T47D (cell line): ENCODE measurements around the gene IER2.
"Not testable (repeated sequence)": the region's sequence is repeated elsewhere in the genome, so short reads cannot be mapped to it uniquely, and the experiment has no call there.

ENCODE experiments used
- DNase-seq, 2 experiments: peaks; one replicate each; pipeline versions ENCODE4 v3.0.0 to v3.0.0-alpha.2; 2011 to 2012; ENCODE audit warnings: low read depth in 1 of 2, low spot score in 1 of 2
- JUND ChIP-seq: IDR thresholded peaks from 2 replicates; pipeline ENCODE4 v1.6.1; 2012; ENCODE audit warnings: low read depth
- in situ Hi-C: cut with HindIII; loops from 2 replicates; pipeline ENCODE4 v1.10.0; 2016; ENCODE audit warnings: low sequenced_read_pairs, low pct_unique_long_range_greater_than_20kb

Gene IER2

DNA sequence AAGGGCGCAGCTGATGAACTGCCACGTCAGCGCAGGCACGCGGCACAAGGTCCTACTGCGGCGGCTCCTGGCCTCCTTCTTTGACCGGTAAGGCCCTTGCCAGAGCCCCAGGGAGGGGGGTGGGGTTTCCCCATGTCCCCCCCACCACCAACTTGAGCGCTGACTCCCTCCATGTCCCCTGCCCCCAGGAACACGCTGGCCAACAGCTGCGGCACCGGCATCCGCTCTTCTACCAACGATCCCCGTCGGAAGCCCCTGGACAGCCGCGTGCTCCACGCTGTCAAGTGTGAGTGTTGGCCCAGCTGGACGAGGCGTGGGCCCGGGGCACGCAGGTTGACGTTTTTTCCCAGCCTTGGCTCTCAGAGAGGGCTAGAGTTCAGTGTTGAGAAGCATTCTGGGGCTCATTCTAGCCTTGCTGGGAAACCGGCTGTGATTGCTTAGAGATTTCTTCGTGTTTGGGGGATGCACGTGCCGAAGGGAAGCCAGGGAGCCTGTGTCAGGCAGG, 12.9 kb upstream of the IER2 start:
- in situ Hi-C loops = no loop called here
- DNase-seq = no peak
- TF ChIP-seq JUND = no peak

DNA sequence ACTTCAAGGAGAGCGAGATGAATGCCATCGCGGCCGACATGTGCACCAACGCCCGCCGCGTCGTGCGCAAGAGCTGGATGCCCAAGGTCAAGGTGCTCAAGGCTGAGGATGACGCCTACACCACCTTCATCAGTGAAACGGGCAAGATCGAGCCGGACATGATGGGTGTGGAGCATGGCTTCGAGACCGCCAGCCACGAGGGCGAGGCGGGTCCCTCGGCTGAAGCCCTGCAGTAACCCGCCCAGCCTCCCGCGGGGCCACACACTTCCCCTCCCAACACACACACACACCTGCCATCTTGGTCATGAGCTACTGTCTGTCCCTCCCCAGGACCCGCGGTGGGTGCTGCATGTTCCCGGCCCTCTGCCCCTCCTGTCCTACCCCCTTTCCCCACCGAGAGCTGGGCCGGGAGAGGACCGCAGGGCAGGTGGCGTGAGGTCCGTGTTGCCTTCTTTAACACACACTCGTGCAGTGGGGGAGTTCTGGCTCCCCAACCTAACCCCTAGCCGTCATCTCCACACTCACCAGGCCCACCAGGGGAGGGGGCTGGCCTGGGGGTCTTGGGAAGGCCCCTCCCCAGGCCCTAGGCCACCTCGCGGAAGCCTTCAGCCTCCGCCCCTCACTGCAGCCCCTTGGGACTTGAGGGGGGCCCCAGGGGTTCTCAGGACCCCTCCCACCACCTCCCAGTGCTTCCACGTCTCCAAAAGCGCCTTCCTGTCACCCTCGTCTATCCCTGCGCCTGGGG, 11.9 kb upstream of the IER2 start:
- in situ Hi-C loops = no loop called here
- no peak for TF ChIP-seq JUND

DNA sequence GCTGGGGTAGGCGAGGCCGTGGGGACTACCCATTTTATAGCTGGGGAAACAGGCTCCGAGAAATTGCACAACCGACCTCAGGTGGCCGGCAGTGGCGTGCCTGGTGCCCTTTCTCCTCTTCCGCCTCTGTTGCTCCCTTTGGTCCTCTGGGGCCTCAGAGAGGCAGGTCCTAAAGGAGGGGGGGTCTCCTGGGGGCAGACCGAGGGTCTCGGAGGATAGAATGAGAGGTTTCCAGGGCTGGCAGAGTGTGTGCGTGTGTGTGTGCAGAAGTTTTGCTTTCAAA, 11.4 kb upstream of the IER2 start:
- no peak for TF ChIP-seq JUND
- no peak for DNase-seq
- in situ Hi-C loops = no loop called here

More for the DNA sequence above, 11.9 kb upstream of the IER2 start:
- no peak for DNase-seq

DNA sequence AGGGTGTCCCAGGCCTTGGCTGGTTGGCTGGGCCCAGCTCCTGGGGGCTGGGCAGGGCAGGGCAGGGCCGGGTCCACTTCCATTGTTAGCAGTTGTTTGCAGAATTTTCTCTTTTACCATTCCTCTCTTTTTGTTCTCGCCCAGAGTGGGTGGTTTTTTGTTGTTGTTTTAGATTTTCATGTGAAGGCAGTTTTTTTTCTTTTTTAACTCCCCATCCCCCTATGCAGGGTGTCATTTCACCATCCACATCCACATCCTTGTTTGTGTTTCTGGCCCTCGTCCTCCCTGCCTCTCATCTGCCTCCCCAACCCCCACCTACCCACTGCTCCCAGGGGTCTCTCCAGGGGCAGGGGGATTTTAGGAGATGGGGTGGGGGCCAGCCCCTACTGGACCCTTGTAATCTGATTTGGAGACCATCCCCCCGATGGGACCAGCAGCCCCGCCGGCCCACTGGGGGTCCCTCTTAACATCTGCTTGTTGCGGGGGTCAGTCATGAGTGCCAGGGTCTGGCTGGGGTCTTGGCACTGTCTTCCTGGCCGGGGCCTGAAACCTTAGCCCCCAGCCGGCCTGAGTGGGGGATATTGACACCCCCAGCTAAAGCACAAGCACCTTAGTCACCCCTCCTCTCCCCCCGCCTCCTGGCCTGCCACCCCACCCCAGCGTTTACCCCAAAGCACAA, 10.4 kb upstream of the IER2 start:
- DNase-seq = no peak
- in situ Hi-C loops = no loop called here
- no peak for TF ChIP-seq JUND

DNA sequence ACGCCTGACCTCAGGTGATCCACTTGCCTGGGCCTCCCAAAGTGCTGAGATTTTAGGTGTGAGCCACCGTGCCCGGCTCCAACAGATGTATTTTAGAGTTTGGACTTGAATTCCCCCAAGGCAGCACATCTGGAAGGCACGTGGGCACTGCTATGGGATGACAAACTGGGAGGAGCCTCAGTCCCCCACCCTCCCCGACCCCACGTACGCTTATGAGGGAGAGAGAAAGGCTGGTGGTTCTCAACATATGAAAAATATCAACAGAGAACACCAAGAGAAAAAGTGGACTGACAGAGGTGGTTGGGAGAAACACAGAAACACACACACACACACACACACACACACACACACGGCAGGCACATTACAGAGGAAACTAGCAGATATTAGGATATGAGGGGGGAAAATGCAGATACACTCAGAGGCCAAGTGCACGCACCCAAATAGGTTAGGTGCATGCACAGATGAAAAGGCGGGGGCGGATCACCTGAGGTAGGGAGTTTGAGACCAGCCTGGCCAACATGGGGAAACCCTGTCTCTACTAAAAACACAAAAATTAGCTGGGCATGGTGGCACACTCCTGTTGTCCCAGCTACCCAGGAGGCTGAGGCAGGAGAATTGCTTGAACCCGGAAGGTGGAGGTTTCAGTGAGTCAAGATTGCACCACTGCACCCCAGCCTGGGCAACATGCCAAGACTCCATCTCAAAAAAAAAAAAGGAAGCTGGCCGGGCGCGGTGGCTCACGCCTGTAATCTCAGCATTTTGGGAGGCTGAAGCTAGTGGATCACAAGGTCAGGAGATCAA, 3.2 kb upstream of the IER2 start:
- in situ Hi-C loops = no loop called here
- no peak for TF ChIP-seq JUND
- DNase-seq = no peak

DNA sequence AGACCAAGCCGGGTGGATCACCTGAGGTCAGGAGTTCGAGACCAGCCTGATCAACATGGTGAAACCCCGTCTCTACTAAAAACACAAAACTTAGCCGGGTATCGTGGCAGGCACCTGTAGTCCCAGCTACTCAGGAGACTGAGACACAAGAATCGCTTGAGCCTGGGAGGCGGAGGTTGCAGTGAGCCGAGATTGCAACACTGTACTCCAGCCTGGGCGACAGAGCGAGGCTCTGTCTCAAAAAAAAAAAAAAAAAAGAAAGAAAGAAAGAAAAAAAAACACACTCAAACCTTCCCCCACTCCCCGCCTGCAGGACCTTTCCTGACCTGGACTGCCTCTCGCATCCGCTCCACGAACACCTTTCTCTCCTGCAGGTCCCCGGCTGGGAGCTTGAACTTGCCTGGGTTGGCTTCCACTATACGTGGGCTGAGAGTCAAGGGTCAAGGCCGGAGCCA, 1.0 kb upstream of the IER2 start:
- DNase-seq, in situ Hi-C loops: not testable (repeated sequence)

DNA sequence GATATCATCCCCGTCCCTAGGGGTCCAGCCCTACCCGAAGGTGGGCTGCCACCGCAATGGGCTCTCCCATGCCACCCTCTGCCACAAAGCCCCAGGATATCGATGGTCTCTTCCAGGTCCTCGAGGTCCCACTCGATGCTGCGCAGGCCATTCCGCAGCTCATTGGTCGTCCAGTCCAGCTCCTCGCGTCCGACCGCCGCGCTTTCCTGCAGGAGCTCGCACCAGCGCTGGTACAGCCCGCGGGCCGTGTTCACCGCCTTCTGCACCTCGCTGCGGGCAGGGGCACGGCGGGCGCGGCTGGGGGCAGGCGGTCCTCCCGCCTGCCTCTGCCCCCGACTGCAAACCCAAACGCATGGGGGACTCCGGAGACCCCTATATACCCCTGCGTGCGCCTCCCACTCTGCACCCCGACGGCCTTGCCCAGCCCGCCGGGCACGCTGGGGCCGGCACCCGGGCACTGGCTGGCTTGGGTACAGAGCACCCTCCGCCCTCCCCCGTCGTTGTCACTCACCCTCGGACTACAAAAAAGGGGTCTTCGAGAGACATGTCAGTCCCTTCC, 504 bp upstream of the IER2 start:
- DNase-seq = peak in 1 of 2 experiments; percentile 44
- in situ Hi-C loops = no loop called here
- TF ChIP-seq JUND = no peak

DNA sequence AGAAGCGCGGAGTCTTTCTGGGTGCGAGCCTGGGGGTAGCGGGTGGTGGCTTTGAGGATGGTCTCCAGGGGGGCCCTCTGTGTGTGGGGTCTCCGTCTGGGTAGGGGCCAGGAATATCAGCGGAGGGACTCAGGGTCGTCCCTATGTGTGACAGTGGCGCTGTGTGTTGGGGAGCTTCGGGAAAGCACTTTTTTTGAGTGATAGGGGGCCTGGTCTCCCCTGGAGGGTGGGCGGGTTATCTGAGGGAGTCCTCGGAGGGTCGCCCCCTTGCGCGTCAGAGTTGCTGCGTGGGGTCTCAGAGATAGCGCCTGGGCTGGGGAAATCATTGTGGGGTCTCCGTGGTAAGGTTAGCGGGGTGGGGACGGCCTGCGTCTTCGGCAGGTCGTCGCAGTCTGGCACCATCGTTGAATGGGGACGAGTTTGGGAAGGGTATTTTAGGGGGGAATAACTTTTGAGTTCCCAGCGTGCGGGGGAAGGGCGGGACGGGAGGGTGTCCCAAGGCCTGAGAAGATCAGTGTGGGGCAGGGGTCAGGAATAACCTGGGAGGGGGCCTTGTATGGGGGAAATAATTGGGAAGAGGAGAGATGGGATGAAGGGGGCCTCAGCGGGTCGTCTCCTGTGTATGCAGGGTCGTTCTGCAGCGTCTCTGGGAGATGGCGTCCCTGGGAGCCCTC, 857 bp downstream of the IER2 start:
- in situ Hi-C loops = no loop called here
- DNase-seq = peak in 1 of 2 experiments; percentile 28
- TF ChIP-seq JUND = no peak

DNA sequence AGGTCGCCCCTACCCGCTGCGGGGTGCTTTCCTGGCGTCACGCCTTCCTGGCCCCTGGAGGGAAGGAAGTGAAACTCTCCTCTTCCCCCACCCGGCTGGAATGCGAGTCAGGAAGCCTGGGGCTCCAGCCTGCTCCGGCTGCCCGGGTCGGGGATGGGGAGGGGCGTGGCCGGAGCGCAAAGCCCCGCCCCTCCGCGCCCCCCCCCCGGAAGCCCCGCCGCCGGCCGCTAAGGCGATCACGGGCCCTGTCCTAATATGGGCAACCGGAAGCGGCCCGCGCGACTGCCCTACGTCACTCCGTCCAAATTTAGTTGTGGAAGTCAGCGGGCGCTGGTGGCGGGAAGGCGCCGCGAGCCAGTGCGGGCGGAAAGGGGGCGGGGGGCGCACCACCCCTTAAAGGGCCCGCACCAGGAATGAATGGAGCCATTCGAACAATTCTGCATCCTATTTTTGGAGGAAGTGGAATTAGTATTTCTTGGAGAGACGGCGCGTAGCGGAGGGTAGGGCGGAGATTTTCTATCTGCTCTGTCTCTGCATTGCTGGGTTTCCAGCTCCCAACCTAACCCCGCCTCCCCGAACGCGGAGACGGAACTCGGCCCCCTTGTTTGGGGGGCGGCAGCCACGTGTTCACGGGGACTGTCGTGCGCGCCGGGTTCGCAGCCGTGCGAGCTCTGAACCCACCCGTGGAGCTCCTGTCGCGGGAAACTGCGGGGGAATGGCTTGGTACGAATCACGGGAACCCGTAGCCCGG, 1.6 kb downstream of the IER2 start:
- DNase-seq = peak; percentile 80 to 96
- no peak for TF ChIP-seq JUND
- in situ Hi-C loops = no loop called here

DNA sequence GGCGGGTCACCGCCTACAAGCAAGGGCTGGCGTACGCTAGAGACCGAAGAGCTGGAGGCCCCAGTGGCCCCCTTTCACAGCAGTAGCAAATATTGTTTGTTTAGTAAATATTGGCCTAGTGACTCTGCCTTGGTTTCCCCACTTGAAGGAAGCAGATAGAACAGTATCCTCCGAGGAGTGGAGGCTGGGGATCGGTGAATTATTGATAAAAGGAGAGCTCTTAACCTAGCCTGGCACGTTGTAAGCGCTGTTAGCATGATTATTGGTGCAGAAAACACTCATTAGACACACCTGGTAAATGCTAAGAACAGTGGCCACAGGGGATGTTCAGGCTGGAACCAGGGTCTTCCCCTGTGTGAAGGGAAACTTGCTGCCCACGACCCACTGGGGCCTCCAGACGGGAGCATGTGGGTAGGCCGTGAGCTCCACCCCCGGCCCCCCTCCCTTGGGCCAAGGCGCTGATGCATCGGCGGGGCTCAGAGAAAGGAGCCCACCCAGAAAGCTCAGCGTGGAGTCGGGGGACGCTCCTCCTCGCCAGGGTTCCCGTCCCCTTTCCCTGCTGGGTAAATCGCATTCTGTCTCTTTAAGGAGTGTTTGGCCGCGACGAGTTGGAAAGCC, 2.3 kb downstream of the IER2 start:
- in situ Hi-C loops = no loop called here
- no peak for TF ChIP-seq JUND
- no peak for DNase-seq

DNA sequence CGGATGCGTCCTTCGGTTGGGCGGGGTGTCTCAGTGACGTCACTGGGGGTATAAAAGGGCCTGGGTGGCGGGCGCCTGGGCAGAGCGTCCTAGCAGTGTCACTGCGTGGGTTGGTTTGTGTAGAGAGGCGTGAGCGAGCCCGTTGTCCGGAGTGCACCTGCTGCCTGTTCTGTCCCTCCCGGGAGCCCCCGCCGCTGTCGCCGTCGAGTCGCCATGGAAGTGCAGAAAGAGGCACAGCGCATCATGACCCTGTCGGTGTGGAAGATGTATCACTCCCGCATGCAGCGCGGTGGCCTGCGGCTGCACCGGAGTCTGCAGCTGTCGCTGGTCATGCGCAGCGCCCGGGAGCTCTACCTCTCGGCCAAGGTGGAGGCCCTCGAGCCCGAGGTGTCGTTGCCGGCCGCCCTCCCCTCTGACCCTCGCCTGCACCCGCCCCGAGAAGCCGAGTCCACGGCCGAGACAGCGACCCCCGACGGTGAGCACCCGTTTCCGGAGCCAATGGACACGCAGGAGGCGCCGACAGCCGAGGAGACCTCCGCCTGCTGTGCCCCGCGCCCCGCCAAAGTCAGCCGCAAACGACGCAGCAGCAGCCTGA, 2.9 kb downstream of the IER2 start:
- in situ Hi-C loops = no loop called here
- TF ChIP-seq JUND = no peak
- peak; percentile 62 to 95 for DNase-seq
